GM21526 (cell line): ENCODE data around the gene PRSS53.
"Not testable (repeated sequence)": the region's sequence is repeated elsewhere in the genome, so short reads cannot be mapped to it uniquely, and the experiment has no call there.

ENCODE experiments used
- ATAC-seq: cut with Tn5 transposase; IDR thresholded peaks from one replicate; pipeline ENCODE4 v1.9.1; 2021; ENCODE audit warnings: moderate library complexity; ENCODE audit not compliant: unreplicated experiment, low FRiP score

Gene PRSS53

GRCh38 chr16:31088459-31089183 is at the start of gene PRSS53:
Gene PRSS53 (minus strand): TSS chr16:31088943. CDS start chr16:31088809, 134 bp downstream.
- ATAC-seq: no peak

GRCh38 chr16:31136822-31137499 is 48.2 kb upstream of the PRSS53 start:
- not testable (repeated sequence) for ATAC-seq

- no peak for ATAC-seq
Measured at GRCh38 chr16:31136287-31136662, 47.5 kb upstream of the PRSS53 start.

- no peak for ATAC-seq
Measured at GRCh38 chr16:31135535-31136286, 47.0 kb upstream of the PRSS53 start, which contains the start of gene PRSS8. Gene PRSS8 (minus strand): TSS chr16:31135727. CDS start chr16:31135498, 229 bp downstream.

- ATAC-seq: no peak
Measured at GRCh38 chr16:31134625-31135534, 46.1 kb upstream of the PRSS53 start.

- no peak for ATAC-seq
Measured at GRCh38 chr16:31134091-31134571, 45.4 kb upstream of the PRSS53 start.

GRCh38 chr16:31133046-31133501 is 44.3 kb upstream of the PRSS53 start:
- no peak for ATAC-seq

GRCh38 chr16:31132303-31132979 is 43.7 kb upstream of the PRSS53 start:
- no peak for ATAC-seq

- ATAC-seq: no peak
Measured at GRCh38 chr16:31131841-31132271, 43.1 kb upstream of the PRSS53 start.

GRCh38 chr16:31131416-31131815 is 42.7 kb upstream of the PRSS53 start:
- ATAC-seq: no peak

GRCh38 chr16:31130899-31131298 is 42.2 kb upstream of the PRSS53 start:
- ATAC-seq: no peak

- no peak for ATAC-seq
Measured at GRCh38 chr16:31130336-31130891, 41.7 kb upstream of the PRSS53 start.

GRCh38 chr16:31129568-31130335 is 41.0 kb upstream of the PRSS53 start:
- no peak for ATAC-seq

- no peak for ATAC-seq
Measured at GRCh38 chr16:31128711-31129567, 40.2 kb upstream of the PRSS53 start.

GRCh38 chr16:31127182-31127581 is 38.4 kb upstream of the PRSS53 start:
- ATAC-seq: no peak

GRCh38 chr16:31125844-31126243 is 37.1 kb upstream of the PRSS53 start:
- ATAC-seq: no peak

GRCh38 chr16:31120129-31120528 is 31.4 kb upstream of the PRSS53 start:
- ATAC-seq: no peak
